HG03469 (cell line): ENCODE measurements around the gene TTC7B.

Experiments used
- ATAC-seq: cut with Tn5 transposase; IDR thresholded peaks from one replicate; pipeline ENCODE4 v1.9.1; 2021; ENCODE audit warnings: mild to moderate bottlenecking, moderate library complexity, moderate number of reproducible peaks; ENCODE audit not compliant: unreplicated experiment

The TTC7B gene

DNA sequence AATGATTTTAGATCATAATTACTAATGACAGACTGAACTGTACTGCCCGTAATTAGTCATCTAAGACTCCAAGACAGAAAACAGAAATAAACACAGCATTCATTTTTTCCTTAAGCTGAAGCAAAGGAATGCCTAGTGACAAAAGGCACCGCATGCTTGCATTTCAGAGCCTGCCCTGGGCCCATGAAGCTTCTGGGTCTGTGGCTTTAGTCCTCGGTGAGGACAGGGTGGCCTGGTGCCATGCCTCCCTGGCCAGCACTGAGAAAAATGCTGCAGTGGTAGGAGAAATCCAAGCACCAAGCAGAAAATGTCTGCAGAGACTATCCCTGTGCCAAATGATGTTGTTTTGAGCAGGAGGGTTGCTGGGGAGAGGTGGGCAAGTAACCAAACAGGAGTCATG, 247.8 kb downstream of the TTC7B start:
- ATAC-seq, result no peak

- no peak for ATAC-seq
Observed at GRCh38 chr14:90567991-90568390, 248.2 kb downstream of the TTC7B start.

GRCh38 chr14:90567191-90567590, 249.0 kb downstream of the TTC7B start:
- ATAC-seq, result no peak

DNA sequence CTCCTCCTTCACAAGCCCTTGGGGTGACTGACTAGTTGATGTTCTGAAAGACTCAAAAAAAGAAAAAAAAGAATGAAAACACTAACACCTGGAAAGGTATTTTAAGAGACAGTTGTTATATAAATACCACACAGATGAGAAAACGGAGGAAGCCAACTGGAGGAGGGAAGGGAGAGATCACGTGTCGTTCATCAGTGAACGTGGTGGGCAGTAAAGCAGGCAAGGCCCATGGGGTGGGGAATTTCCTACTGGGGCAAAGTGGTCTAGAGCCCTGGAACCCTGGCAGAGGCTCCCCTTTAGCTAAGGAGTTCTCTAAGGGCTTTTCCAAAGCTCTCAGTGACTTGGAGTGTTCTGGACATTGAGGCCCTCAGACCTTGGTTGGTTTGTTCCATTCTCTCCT, 249.7 kb downstream of the TTC7B start:
- no peak for ATAC-seq

GRCh38 chr14:90564496-90564895, 251.7 kb downstream of the TTC7B start:
- no peak for ATAC-seq

- no peak for ATAC-seq
Observed at GRCh38 chr14:90562652-90563051, 253.6 kb downstream of the TTC7B start.

DNA sequence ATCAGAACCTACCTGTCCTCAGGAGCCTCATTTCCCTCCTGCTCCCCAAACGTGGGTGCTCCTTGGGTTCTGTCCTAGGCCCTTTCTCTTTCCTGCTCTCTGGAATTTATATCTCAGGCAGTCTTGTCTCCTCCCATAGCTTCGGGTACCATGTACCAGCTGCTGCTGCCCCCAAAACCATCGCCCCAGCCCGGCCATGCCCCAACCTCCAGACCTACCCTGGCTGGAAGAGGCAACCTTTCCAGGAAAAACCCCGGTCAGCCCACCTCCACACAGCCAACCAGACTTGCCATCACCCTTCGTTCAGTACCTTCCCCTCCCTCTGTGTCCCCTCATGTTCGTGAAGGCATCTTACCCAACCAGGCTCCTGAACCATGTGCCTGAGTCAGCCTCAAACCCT, 254.3 kb downstream of the TTC7B start:
- ATAC-seq, result no peak

- ATAC-seq, result no peak
Observed at GRCh38 chr14:90560991-90561390, 255.2 kb downstream of the TTC7B start.

- ATAC-seq, result no peak
Observed at GRCh38 chr14:90560558-90560957, 255.7 kb downstream of the TTC7B start.

DNA sequence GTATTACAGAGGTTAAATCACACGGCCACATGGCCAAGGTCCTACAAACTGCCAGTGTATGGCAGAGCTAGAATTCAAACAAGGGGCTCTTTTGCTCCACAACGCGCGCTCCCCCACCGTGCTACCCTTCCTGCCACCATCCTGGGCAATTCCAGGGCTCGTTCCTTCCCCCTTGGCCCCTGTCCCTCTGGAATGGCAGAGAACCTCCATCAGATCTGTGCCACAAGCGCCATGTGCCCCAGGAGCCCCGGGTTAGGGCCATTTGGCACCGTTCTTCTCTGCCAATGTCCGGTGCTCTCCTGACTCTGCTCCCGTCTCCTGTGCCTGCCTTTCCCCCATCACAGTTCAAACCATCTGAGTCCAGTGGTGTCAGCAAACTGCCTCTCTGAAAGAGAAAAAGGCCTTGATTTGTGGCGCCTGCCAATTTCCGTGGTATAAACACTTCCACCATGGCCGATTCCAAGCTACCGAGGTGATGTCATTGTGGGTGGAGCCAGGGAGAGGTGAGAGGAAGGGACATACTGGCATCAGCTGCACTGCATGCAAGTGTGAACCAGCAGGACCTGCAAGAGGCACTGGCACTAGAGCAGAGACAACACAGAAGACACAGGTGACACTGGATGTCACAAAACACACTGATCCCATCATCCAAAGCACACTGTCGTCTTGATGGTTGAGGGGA, 256.3 kb downstream of the TTC7B start:
- no peak for ATAC-seq

DNA sequence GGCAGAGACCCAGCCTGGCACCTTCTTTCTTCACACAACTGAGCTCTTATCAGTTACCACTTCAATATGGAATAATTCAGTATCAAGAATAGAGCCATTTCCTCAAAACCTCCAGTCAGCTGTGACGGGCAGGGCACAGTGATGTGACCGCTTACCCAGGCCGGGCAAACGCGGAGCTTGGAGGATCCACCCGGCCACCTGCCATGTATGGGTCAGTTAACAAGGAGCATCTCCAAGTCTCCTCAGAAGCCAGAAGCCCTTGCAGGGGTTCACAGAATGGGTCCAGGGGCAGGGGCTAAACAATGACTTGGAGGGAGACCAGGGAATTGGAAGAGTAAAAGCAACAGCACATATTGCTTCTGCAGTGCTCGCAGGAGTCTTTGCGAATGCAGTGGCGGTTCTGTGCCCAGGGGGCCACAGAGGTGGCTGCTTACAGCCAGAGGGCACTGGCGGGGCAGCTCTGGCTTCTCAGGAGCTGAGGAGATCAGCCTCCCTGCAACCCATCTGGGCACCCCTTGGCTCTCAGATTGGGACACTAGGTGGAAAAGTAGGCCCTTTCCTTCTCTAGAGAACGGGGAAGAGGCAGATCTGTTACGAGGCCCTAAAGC, 257.1 kb downstream of the TTC7B start:
- no peak for ATAC-seq

GRCh38 chr14:90558041-90558982, 257.9 kb downstream of the TTC7B start:
- ATAC-seq, result no peak

DNA sequence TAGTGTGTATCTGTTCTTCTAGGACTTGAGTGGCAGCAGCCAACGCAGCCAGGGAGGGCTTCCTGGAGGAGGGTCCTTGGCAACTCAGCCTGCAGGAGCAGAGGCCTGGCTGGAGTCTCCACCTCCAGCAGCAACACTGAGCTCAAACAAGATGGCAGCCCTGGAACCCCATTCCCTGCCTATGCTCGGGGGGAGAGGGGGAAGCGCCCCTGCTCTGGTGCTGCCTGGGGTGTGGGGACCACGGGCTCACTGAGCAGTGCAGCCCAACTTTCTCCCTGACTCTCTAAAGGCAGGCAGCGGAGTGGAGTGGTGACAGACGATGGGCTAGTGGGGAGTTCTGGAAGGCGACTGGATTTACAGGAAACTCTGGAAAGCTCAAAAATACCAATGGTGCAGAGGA, 258.7 kb downstream of the TTC7B start:
- ATAC-seq, result no peak

DNA sequence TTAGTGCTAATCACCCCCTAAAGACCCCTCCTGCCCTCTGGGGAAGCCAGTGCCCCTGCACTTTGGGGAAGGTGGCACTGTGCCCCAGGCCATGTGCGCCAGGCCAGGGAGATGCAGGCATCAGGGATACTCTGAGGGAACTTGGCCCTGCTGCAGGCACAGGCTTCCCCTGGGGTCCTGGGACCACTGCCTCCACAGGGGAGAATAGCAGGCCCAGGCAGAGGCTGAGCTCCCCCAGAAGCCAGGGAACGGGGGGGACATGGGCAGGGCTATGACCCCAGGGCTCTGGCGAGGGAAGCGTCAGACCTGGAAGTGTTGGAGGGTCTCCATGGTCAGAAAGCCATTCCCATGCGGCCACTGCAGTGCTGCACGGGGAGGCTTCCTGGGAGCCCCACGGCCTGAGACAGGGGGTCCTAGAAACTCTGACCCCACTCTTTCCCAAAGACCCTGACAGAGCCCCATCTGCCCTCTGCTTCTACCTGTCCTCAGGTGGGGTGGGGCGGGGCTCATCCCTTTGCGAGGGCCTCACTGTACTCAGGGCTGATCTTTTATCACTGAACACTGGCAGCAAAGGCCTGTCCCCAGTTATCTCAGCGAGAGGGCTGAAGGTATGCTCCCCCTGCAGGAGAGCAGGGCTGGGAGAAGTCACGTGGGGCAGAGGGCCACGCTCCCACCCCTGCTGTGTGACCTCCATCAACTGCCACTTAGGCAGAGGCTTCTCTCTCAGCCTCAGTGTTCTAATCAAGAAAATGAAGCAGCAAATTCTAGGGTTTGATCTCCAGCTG, 259.4 kb downstream of the TTC7B start:
- ATAC-seq, result no peak

DNA sequence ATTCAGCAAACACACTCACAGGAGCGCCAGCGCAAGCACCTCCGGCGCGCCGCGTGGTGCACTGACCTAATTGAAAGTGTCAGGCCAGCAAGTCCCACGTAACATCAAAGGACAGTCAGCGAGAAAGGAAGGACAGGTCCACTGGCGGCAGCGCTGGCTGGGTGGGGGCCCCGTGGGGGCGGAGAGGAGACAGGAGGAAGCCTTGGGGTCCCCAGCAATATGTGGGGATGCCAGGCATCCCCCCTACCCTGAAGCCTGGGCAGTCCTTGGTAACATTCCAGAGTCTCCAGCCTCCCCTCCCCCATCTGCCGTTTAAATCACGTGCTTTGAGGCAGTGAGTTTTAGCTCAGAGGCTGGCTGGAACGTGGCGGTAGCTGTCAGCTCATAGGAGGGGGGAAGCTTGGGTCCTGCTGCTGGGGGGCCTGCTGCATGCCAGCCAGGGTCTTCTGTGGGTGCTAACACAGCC, 260.2 kb downstream of the TTC7B start:
- ATAC-seq, result no peak

DNA sequence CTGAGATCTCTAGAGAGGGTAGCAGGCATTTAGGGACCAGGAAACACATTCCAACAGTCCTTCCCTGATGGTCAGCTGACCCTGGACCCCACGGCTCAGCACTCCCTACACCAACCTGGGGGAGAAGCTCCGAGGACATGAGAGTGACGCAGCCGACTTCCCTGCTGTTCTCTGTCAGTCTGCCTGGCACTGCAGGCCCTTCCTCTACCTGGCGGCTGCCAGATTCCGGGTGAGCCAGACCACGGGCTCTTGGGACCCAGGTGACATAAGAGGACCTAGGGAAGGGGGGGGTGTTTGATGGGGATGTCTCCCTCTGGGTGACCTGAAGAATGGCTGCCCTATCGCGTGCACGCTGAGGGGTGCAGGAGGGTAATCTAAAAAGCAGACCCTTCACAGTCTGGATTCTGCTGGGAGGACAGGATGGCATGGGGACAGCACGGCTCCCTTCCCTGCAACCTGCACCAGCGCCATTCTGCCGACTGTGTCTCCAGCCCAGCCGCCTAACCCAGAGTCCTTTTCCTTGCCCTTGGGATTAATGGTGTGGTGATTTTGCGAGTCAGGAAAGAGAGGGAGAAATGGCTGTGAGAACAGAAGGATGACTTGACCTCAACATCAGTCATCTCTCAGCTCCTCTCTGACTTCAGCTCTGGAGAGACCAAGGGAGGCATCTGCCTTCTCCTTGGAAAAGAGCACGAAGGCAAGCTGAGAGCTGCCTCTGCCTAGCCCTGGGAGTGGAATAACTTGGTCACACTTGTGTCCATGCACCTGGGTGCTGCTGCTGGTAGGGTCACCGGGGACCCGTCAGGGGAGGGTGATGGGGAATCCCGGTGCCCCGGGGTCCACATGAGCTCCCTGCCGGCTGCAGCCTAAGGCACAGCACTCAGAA, 260.9 kb downstream of the TTC7B start:
- no peak for ATAC-seq

DNA sequence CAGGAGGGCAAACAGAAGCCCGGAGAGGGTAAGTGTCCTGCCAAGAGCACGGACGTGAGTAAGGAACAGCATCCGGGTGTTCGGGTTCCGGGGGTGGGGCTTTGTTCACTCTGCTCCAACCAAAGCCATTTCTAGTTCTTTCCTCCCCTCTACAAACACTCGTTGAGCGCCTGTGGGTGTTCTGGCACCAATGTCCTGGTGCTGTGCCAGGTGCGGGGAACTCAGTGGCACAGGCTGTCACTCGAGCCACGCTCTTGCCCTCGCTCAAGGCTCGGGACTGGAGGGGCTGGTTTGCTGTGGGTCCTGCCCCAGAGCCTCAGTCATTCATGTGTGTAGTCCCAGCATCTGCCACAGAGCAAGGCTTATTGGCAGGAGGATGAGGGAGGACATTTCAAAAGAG, 261.9 kb downstream of the TTC7B start:
- no peak for ATAC-seq

DNA sequence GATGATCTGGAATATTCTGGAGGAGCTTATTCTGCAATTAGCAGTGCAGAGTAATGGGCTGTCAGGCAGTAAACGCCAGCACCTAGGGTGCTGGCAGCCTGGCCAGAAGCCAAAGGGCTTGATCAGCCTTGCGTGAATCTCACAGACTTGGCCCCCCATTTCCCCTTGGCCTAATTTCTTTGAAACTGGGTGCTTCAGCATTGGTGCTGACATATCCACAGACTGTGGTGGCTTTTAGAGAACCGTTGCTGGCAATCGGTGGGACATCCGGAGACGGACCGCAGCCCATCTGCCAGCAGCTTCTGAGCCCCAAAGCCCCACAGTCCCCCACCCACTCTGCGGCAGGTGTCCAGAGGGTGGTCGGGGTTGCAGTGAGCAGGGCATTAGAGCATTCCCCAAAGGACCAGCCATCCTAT, 262.3 kb downstream of the TTC7B start:
- no peak for ATAC-seq

DNA sequence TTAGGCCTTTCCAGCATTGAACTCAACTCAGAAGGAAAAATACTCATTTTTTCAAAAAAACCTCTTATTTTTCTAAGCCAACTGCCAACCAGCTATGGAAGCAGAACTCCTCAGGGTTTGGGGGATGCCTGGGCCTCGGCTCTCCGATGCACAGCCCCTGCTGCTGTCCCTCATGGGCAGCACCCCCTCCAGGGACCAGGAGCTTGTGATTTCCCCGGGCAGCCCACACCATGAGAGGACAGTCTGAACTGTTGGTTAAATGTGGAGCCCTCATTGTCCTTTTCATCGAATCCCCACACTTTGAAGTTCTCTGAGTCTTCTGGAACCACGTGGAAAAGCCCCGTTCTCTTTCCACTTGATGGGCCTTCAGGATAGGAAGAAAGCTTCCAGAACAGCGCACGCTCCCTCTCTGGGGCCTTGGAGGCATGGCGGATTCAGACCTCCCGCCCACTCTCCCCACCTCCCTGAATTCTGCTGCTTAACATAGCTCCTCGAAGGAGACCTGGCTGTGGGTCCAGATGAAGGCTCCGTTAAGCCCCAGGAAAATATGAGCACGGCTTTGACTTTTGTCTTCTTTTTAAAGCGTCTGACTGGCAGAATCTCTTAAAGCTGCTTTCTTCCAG, 262.8 kb downstream of the TTC7B start:
- ATAC-seq, result no peak
